Activated CD4-positive, alpha-beta T cell treated with anti-CD3 and anti-CD28 coated beads, Interleukin-2, Interleukin-6, amounts not matched to agents 100 ng/mL and 50 ng/mL, durations not matched to agents 16 hours and 8 hours (primary cell): ENCODE measurements around the gene IL26.
"Not testable (repeated sequence)": the region's sequence is repeated elsewhere in the genome, so short reads cannot be mapped to it uniquely, and the experiment has no call there.

Source experiments
- DNase-seq: peaks from one replicate; pipeline ENCODE4 v3.0.0-alpha.2; 2020

IL26 gene

DNA sequence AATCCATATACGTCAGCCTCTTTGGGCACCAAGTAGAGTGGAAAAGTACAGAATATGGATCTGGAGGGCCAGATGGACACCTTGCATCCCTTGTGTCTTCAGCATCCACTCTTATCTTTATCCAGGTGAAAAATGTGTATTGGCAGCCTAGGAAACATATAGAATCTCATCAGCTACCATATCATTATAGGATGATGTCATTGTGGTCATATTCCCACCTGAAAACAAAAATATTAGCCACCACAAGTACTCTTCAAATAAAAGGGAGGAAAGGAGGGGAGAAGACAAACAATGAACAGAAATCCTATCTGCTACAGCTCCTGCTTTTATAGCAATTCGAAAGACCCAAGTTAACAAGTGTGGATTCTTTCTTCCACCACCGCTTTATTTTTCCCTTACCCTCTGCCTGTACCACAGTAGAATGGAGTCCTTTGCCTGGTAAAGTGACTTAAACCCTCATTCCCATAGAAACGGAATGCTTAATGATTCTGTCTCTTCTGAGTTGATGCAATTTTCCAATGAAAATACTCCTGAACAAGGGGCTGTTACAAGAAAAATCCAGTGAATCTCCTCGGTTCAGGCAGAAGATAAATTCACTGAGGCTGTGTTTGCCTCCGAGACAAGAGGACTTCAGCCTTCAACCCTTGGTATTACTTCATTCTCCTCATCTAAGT, 13.8 kb upstream of the IL26 start:
- no peak for DNase-seq

DNA sequence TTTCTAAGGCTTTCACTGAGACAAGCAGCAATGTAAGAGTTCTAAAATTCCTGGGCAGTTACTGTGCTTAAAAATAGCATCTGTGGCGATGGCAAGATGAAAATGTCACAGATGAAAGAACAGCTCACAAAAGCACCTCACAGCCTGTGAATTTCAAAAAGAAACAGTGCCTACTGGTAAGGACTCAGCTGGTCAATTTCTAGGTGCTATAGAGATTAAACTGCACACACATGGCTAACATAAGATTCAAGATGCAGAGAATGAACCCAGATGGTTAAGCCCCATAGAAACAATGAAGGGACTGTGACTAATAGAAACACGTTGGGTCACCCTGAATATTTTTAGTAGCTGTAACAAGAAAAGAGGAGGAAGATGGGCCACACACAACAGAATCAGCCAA, 12.0 kb upstream of the IL26 start:
- DNase-seq = no peak

DNA sequence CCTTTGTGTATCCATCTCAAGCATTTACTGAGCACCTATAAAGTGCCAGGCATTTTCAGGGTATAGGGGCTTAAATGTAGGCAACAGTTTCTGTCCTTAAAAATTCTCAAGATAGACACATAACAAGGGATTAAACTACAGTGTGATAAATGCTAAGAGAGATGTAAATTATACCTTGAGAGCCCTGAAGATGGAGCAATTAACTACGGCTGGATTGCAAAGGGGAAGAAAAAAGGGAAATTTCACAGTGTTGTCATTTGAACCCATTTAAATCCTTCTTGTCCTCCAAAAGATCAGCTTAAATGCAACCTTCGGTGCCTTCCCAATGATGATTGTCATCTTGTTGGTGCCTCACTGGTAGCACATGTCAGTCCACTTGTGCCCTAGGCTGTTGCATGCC, 11.5 kb upstream of the IL26 start:
- DNase-seq = no peak

DNA sequence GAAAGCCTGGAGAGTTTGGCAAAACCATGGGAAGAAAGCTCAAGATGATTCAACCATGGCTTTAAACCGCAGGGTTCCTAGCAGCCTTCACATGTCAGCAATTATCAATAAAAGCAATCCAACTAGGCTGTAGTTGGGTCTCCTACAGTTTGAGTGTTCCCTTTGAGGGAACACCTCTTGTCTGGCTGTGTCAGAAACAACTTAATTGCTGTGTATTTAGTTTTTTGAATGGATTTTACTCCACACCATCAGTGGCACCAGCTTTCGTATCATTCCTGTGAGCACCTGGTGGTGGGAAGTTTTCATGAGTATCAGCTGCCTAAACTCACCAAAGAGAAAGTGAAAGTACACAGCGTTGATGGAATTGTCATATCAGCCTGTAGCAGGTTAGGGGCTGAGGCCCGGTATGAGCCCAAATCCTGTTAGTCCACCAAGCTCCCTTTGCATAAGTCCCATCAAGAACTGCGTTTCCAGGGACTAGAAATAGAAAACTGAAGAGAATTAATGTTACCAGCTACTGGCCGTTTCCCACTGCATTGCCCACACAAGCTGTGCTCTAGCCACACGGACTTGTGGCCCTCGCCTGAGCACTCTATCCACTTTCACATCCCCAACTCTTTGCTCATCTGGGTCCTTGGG, 10.9 kb upstream of the IL26 start:
- DNase-seq = peak; percentile 73

DNA sequence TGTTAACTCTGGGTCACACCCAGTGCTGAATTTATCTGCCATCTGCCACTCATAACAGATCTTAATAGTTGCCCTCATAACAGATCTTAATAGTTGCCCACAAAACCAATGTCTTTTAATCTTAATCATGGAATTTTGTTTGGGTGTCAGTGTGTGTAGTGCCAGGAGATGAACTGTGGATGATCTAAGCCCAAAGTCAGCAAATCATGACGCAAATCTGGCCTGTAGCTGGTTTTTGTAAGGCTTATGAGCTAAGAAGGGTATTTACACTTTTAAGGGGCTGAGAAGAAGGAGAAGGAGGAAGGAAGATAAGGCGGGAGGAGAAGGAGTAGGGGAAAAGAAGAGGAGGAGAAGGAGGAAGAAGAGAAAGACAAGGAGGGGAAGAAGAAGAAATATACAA, 10.0 kb upstream of the IL26 start:
- DNase-seq = no peak

DNA sequence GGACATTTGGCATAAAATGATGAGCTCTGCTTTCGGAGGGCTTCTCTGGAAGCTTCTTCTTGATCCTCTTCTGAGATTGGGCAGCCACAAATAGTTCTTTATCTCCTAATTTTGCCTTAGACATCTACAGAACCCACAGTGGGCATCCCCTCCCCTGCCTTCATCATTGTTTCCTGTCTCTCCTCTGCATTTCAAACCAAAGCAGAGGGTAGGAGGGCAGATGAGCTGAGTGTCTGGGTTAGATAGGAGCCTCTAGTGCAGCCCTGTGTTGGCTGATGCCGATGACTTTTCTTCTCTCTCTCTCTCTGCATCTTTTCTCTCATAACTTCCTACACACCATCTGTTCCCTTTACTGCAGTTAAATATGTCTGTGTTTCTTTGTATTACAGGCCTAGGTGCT, 8.5 kb upstream of the IL26 start:
- DNase-seq = no peak

DNA sequence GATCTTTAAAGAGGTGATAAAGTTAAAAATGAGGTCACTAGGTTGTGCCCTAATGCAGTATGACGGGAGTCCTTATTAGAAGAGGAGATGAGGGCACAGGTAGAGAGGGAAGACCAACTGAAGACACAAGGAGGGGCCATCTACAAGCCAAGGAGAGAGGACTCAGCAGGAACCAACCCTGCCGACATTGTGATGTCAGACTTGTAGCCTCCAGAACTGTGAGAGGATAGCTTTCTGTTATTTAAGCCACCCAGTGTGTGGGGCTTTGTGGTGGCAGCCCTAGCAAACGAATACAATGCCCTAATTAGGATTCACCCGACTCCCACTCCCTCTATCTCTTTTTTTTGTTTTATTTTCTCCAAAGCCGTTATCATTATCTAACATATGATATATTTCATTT, 7.9 kb upstream of the IL26 start:
- no peak for DNase-seq

DNA sequence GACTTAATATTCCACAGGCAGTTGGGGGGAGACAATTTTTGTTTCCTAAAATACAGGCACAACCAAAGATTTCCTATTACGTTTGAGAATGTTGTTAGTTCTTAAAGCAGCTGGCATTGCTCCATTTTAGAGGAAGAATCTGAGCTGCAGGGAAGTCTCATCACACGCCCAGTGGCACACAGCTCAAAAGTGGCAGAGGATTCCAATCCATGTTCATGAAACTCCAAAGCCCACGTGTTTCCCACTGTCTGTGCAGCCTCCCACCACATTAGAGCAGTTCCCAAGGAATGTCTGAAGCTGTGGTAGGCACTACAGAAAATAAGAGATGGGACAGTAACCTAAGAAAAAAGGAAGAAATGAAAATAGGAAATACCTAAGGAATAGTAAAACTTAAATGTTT, 6.1 kb upstream of the IL26 start:
- no peak for DNase-seq

DNA sequence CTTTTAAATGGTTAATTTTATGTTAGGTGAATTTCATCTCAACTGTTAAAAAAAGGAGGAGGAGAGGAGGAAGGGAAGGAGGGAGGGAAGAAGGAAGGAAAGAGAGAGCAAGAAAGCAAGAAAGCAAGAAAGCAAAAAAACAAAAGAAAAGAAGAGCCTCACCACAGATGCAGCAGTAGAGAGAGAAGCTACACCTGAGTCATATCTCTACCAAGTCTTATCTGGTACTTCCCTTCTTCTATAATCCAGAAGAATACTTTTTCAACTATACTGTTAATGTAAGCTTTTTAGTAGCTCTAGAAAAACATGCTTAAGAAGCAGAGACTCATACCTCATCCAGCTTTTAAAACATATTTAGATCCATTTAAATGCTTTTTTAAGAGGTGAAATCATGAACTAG, 5.6 kb upstream of the IL26 start:
- peak; percentile 43 for DNase-seq

DNA sequence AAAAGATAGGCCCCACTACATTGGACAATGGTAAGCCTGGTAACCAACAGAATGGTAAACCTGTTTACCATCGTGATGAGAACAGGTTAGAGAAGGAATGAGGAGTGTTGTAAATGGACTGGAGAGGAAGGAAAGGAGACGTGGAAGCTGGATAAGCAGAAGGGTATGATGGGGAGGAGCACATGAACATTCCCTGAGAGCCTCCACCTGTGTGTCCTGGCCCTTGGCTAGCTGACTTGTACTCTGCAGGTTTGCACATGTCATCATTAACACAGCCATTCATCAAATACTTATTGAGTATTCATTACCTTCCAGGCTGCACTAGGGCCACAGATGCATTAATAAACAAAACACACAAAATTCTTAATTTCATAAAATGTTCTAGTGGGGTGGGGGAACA, 4.3 kb upstream of the IL26 start:
- DNase-seq = no peak

DNA sequence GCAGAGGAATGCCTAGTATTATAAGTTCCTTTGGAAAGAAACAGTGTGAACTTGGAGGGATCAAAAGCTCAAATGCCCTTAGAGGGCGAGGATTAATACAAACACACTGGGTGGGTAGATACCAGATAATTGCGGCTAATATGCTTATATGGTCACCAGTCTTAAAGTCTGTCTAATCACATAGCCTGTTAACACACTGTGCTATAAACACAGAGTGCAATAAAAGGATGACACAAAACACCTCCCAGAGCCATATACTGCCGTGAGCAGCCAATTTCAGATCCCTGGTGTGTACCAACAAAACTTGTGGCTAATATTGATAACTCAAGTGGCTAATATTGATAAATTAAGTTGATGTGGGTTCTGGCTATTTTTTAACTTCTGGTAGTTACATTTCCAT, 1.7 kb upstream of the IL26 start:
- no peak for DNase-seq

DNA sequence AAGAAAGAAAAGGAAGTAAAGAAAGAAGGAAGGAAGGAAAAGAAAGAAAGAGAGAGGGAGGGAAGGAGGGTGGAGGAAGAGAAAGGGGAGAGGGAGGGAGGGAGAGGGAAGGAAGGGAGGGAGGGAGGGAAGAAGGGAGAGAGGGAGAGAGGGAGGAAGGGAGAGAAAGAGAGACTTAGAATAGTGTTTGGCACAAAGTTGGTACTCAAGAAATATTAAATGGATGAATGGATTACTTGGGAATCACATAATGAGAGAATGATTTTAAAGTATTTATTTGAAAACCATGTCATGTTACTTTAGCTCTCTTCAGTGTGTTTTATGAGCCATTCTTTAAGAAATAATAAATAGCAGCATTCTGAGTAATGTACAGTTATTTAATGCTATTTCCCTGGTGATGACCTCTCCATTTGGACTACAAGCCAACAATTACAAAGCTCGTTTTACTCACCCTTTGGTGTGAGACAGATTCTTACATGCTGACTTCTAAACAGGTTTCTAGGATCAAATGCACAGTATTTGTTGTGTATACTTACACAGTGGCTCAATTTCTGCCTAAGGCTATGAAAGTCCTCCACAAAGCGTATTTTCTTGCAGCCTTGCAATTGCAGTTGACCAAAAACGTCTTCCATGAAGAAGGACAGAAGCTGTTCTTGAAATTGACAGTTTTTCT, 861 bp downstream of the IL26 start:
- no peak for DNase-seq

DNA sequence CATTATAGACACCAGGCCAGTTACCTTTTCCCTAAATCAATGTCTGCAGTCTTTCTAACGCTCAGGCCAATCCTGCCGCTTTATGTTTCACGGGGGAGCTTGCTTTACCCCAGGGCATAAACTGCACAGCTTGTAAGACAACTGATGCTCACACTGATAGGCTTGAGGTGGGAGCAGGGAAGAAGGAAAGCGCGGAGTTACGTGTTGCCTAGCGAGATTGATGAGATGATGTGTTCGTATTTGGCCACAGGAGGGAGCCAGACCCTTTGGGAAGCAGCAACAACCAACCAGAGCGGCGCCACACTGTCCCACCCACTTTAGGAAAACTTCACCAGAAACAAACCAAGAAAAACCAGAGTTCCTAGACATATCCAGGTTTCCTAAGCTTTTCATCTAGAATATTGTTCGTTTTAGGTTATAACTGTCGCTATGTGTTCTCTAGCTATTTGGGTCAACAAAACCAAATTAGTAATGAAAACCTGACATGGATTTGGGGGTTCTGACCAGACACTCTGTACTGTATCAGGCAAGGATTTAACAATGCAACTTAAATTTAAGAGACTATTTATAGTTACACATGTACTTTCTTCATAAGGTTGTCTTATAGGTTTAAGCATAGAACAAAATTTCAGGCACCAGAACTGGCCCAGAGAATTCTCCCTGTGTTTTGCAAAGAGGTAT, 2.4 kb downstream of the IL26 start:
- peak; percentile 89 for DNase-seq

DNA sequence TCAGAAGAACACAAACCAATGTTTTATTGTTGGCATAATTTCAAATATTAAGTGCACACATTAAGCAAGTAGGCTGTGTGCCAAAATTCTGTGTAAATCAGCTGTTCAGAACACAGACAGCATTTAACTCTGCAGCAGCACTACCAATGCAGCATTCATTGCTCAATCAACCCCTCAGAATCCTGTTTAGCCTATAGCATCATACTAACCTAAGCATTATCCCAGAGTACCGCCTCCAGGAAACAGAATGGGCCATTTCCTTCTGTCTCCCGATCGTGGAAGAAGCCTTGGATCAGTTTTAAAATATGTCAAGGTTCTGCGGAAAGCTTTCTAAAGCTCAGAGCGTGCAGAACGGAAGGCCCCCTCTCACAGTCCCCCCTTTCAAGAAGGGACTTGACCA, 3.3 kb downstream of the IL26 start:
- DNase-seq = no peak

DNA sequence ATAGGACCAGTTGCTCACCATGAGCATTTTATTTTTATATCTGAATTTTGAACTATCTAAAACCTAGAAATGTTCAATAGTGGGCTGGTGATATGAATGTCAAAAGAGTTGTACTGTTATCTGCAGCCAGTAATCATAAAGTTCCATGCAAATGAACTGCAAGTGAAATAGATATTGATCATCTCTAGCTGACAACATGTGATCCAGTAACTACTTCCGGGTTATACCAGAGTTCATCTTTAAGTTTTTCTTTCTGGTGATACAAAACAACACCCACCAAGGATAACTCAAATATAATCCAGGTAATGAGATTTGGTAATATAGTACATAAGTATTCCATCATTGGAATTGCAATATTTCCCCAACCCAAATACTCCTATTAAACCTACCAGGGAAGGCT, 4.1 kb downstream of the IL26 start:
- DNase-seq = no peak

DNA sequence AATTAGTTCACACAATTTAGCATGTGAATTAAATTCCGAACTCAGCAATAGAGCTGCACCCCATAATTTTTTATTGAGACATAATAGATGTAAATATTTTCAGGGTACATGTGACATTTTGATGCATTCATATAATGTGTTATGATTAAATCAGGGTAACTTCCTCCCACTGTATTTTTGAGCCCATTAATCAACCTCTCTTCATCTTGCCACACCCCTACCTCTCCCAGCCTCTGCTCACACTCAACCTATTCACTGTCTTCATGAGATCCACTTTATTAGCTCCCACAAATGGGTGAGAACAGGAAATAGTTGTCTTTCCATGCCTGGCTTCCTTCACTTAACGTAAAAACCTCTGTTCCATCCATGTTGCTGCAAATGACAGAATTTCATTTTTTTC, 14.7 kb downstream of the IL26 start:
- DNase-seq = no peak

DNA sequence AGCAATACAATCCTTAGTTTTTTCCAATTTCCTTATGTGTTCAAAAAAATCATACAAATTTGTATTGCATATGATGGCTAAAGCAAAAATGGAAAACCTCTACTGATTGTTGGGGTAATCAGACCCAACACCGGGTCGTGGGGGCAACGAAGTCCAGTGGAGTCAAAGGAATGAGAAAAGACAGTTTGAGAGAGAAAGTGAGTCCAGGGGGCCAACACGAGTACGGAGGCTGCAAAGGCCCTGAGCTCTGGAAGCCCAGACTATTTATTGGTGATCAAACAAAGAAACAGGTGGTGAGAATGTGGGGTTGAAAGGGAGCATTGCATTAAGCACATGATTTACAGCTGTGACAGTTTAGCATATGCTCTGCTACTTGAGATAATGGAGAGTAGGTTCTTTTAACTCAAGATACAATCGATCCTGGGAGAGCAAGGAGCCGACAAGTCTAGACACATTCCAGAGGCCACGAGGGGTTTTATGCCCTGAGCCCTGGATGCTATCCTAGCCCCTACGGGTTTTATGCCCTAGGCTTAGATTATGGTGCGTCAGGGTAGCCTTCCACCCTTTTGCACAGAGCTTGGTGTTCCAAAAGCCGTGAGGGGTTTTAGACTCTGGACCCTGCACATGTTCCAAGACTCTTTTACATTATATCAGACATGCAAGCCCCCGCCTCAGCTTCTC, 16.4 kb downstream of the IL26 start:
- DNase-seq = not testable (repeated sequence)

DNA sequence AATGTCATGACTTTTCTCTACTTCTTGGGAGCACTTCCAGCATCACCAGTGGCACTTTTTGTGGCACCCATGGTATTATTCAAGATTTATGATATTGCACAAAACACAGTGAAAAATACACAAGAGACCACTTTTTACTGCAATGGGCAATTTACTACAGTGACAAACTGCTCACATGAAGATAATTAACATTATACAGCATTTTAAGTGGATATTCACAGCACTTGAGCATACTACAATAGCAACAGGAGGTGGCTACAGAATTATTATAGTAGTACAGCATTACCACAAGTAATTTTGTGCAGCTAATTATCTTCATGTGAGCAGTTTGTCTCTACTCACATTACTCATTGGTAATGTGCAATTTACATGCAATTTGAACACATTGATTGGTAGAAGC, 18.3 kb downstream of the IL26 start:
- DNase-seq = no peak

DNA sequence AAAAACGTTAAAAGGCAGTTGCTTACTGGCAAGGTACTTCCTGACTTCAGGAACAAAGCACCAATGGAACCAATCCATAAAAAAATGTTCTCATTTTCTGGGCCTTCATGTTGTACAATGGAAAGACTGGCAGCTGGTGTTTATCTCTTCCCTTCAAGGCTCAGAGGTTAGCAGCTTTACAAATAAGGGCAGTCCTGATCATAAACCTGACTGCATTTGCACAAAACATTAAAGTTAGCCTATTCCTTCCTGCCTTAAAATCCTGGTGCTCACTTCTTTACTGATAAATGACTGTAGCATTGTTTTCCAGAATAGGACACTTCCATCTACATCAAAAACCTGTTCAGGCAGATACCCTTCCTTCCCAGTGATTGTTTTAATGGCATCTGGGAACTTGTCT, 19.2 kb downstream of the IL26 start:
- DNase-seq = no peak

DNA sequence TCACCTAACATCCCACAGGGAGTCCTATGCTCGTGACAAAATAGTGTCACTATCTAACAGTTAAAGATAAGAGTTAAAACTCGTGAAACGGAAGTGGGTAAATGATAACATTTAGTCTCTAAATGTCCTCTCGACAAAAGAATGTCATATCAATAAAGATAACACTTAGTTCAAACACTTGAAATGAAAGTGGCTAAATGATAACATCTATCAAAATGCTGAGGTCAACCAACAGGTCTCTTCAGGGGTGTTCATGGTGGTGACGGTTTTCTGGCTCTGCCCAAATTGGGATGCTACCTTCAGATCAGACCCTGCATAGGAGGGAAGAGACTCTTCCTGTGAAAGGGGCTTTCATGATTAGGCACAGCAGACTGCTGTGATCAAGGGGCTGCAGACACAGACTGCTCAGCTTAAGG, 22.1 kb downstream of the IL26 start:
- peak; percentile 50 for DNase-seq

DNA sequence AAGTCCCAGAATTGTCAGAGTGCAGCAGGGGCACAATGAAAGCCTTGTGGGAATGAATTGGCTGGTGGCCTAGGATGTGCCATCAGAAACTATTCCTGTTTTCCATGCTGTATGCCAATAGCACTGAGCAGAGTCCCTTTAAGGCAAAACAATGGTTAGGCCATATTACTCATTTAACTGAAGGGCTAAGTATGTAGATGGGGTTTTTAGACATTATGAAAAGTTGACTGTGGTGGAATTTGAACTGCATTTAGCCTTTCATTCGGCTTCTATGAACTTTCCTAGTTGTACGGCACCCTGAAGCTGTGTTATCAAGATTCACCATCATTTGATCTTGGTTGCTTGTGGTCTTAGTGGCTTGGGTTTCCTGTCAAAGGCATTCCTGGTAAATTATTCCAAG, 24.8 kb downstream of the IL26 start:
- DNase-seq = no peak

DNA sequence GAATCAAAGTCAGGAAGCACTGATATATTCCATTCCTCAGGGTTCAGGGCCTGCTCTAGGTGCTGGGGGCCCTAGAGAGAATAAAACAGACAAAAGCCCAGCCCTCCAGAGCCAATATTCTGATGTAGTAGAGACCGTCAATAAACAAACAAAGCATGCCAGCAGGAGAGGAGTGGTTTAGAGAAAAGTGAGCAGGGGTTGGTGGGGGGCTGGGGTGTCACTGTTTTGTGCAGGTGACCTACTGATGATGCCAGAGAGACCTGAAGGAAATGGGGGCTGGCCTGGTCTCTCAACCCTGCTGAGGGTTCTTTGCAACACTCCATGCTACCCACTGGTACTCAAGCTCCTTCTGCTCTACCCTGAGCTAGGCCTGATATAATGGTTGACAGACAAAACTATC, 26.5 kb downstream of the IL26 start:
- DNase-seq = no peak

DNA sequence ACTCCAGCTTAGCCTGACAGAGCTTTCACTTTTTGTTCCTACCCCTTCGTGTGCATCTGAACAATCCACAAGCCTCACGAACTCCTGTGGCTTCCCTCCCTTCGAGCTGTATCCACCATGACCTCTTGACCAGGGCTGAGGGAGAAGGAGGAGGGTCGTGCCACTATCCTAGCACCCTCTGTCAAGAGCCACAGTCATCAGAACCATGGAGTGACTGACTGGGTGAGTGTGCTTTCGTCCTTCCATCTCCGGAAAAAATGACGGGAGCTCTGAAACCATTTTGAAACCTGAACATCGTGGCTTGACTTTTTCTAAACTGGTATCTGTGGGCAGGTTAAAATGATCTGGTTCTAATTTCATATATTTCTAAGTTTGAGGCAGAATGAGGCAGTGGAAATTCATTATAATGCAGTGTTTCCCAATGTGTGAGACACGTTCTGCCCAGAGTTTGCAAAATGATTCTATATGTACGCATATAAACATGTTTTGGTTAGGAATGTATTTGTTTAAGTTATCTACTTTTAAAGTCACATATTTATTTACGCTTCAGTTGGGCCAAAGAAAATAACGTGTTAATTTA, 27.0 kb downstream of the IL26 start:
- peak; percentile 57 for DNase-seq
